NB4 (cell line): ENCODE results near the gene TSPAN16.
"Not testable (repeated sequence)": the region's sequence is repeated elsewhere in the genome, so short reads cannot be mapped to it uniquely, and the experiment has no call there.

ENCODE experiments used
- CTCF ChIP-seq: IDR thresholded peaks from one replicate; pipeline ENCODE4 v1.5.1; 2012; ENCODE audit warnings: low read depth, low read length
- MAX ChIP-seq: IDR thresholded peaks from 2 replicates; pipeline ENCODE4 v1.6.1; 2011; ENCODE audit warnings: low read depth, low read length
- POLR2A ChIP-seq: IDR thresholded peaks from 2 replicates; pipeline ENCODE4 v1.6.1; 2011; ENCODE audit warnings: mild to moderate bottlenecking; ENCODE audit not compliant: insufficient read length; ENCODE audit errors: extremely low read depth

- TF ChIP-seq POLR2A, CTCF, MAX: not testable (repeated sequence)
These were observed 58.1 kb downstream of the TSPAN16 start for GRCh38 chr19:11354102-11354501.
